Measurements from ENCODE around the gene GPX4.
"Not testable (repeated sequence)": the region's sequence is repeated elsewhere in the genome, so short reads cannot be mapped to it uniquely, and the experiment has no call there.

The GPX4 gene

DNA sequence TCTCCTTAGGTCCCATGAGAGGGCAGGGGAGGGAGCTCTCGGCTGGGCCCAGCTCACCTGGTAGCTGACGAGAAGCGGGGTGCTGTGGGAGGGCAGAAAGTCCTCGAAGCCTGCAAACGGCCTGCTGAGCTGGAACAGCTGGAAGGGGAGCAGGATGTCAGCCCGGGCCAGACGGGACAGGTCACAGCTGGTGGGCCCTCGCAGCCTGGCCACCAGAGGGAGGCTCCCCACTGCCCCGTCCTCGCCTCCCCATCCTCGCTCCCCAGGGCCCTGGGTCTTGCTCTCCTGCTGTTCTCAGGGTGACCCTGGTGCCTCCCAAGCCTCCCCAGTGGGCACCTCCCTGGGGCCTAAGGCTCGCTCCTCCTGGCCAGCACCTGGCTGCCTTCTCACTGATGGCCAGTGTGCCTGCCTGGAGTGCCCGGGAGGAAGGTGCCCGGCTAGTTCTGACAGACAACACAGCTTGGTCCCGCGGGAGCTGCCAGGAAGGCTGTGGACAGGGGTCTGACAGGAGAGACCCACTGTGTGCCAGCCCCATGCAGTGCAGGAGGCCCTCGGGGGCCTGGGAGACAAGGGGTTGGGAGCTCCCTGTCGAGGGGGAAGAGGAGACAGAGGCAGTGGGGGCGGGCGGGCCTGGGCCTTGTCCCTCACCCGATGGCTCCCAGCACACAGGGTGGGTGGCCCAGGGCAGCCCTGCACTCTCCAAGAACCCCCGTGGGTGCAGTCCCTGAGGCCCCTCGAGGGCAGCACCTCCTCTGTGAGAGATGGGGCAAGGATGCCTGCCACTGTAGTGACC lies 20.3 kb downstream of the GPX4 start:
- TF ChIP-seq, protein P1, sequence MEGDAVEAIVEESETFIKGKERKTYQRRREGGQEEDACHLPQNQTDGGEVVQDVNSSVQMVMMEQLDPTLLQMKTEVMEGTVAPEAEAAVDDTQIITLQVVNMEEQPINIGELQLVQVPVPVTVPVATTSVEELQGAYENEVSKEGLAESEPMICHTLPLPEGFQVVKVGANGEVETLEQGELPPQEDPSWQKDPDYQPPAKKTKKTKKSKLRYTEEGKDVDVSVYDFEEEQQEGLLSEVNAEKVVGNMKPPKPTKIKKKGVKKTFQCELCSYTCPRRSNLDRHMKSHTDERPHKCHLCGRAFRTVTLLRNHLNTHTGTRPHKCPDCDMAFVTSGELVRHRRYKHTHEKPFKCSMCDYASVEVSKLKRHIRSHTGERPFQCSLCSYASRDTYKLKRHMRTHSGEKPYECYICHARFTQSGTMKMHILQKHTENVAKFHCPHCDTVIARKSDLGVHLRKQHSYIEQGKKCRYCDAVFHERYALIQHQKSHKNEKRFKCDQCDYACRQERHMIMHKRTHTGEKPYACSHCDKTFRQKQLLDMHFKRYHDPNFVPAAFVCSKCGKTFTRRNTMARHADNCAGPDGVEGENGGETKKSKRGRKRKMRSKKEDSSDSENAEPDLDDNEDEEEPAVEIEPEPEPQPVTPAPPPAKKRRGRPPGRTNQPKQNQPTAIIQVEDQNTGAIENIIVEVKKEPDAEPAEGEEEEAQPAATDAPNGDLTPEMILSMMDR (IDR thresholded peaks at IDR 0.05; ENCODE audit: low read depth, low read length) = no peak
- no peak for DNase-seq (ENCODE audit: extremely low read depth, low read depth)

DNA sequence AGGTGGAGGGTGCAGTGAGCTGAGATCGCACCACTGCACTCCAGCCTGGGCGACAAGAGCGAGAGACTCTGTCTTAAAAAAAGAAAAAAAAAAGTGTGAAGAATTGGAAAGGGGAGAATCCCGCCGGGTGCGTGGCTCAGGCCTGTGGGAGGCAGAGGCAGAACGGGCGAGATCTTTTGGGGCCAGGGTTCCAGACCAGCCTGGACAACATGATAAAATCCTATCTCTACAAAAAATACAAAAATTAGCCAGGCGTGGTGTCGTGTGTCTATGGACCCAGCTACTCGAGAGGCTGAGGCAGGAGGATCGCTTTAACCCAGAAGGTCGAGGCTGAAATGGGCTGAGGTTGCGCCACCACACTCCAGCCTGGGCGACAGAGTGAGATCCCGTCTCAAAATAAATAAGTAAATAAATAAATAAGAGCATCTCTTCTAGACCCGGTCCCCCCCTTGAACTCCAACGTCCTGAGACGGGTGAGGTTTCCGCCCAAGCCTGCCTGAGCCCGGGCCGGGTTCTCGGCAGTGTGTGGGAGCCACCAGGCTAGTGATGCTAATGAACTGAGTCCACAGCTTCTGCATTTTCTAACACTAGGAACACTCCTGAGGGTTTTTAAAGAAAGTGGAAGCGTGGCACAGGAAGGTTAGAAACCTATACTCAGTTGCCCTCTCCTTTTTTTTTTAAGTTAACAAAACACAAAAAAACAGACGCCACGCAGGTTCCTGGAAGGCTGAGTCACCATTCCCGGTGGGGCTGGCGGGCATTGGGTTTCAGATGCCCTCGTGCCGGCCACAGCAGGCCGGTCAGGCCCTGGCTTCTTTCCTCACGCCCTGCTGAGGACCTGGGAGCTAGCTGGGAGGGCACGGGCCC lies 22.0 kb downstream of the GPX4 start:
- no peak for DNase-seq (ENCODE audit: extremely low read depth, low read depth)
- TF ChIP-seq, protein P1 (IDR thresholded peaks at IDR 0.05; ENCODE audit: low read depth, low read length) = no peak

DNA sequence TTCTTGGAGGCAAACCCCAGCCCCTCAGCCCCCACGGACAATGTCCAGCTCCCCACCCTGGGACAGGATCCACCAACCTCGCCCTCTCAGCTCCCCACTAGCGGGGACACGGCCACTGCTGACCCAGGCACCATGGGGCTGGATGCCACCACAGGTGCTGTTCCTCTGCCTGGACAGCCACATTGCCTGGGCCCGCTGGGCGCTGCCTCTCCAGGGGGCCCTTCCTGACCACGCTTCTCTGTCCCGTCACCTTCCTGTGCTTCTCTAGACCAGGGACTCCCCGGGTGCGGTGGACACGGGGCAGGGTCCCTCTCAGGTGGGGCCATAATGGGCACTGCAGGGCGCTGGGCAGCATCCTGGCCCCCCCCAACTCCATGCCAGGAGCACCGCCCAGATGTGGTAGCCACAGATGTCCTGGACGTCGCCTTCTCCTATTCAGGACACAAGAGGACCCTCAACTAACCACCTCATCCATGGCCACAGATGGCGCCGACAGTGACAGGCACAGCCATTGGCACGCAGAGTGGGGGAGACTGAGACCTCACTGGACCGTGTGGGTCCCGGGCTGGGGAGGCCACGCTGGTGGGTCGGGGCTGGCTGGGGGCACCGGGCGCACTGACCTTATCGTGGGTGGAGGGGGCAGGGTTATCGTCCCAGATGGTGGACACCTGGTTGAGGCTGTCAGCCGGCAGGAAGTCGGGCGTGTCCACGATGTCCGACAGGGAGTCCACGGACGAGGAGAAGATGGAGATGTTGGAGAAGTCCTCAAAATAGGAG lies 23.4 kb downstream of the GPX4 start:
- DNase-seq (ENCODE audit: extremely low read depth, low read depth) = no peak
- TF ChIP-seq, protein P1 (IDR thresholded peaks at IDR 0.05; ENCODE audit: low read depth, low read length) = no peak

DNA sequence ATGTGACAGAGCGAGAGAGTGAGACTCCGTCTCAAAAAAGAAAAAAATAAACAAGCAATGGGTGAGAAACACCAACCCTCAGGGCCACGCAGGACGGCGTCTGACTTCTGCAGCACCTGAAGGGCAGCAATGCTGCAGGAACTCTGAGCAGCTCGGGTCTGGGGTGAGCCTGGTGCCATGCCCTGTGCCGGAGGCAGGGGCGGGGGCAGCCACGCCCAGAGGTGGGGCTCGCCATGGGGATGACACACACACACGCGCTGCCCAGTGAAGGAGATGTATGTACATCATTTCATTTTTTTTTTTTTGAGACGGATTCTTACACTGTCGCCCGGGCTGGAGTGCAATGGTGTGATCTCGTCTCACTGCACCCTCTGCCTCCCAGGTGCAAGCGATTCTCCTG lies 24.3 kb downstream of the GPX4 start:
- DNase-seq (ENCODE audit: extremely low read depth, low read depth) = no peak
- TF ChIP-seq, protein P1 (IDR thresholded peaks at IDR 0.05; ENCODE audit: low read depth, low read length) = no peak

DNA sequence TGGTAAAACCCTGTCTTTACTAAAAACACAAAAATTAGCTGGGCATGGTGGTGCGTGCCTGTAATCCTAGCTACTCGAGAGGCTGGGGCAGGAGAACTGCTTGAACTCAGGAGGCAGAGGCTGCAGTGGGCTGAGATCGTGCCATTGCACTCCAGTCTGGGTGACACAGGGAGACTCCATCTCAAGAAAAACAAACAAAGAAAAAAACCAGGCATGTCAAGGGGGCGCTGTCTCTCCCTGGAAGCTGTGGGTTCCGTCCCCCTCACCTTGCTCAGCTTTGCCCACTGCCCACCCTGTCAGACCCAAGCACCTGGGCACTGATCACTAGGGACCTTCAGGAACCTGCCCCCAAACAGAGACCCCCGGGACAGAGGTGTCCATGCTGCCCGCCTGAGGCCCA lies 25.3 kb downstream of the GPX4 start:
- DNase-seq (ENCODE audit: extremely low read depth, low read depth) = not testable (repeated sequence)

DNA sequence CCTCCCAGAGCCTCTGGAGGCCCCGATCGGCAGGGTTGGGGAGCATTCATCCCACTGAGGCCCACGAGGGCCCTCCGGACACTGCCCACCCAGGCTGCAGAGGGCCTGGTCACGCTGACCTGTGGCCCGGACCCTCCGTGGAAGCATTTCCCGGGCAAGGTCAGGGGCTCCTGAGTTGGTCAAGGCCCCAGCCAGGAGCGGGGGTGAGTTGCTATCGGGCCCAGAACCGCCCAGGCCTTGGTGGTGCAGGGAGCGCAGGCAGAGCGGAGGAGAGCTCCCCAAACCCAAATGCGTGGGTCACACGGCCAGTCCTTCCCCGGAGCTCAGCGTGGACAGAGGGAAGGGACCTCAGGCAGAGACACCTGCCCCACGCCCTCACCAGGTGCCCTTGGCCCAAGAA lies 25.7 kb downstream of the GPX4 start:
- DNase-seq (ENCODE audit: extremely low read depth, low read depth) = no peak
- TF ChIP-seq, protein P1 (IDR thresholded peaks at IDR 0.05; ENCODE audit: low read depth, low read length) = no peak

DNA sequence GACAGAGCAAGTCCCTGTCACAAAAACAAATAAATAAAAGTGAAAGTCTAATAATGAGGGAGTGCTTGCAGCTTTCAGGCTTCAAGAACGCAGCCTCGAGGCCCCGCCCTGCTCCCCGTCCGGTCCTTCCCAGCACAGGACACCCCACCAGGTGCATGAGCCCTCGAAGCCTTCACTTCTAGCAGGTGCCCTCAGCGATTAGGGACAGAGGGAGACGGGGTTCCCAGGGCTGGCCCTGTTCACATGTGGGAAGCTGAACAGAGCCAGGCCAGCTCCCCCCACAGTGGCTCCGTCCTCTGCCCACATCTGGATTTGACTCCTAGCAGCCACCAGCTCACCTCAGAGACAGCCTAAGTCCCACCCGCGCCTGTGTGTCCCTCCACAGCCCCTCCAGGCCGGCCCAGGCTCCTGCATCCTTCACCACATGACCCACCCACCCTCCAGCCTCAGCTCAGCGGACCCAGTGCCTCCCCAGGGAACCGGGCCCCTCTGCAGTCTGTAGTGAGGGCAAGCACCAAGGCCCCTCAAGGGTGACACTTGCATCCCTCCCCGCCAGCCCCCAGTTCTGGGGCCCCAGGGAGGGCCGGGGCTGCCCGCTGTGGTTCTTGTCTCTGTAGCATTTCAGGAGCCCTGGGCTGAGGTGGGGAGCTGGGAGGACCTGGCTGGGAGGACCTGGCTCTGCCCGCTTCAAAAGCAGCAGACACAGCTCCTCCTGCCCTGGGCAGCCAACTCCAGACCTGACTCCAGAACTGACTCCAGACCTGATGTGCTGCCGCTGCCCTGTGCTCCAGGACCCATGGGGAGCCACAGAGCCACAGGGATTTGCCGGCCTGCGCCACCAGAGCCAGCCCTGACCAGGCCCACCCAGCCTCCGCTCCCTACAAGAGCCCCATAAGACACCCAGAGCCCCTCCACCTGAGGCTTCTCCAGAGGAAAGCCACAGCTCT lies 27.2 kb downstream of the GPX4 start:
- TF ChIP-seq, protein P1 (IDR thresholded peaks at IDR 0.05; ENCODE audit: low read depth, low read length) = no peak
- no peak for DNase-seq (ENCODE audit: extremely low read depth, low read depth)
